T-helper 22 cell (primary cell): Measurements from ENCODE around the gene DIO3.

Source experiments
- DNase-seq: peaks from one replicate; pipeline ENCODE4 v3.0.0-alpha.2; 2020; ENCODE audit warnings: low read depth

Gene DIO3

GRCh38 chr14:101584055-101584859 lies 23.0 kb downstream of the DIO3 start:
- no peak for DNase-seq

- no peak for DNase-seq
Observed at GRCh38 chr14:101585211-101585610, 23.9 kb downstream of the DIO3 start.

- DNase-seq: no peak
Observed at GRCh38 chr14:101586531-101587430, 25.5 kb downstream of the DIO3 start.

DNA sequence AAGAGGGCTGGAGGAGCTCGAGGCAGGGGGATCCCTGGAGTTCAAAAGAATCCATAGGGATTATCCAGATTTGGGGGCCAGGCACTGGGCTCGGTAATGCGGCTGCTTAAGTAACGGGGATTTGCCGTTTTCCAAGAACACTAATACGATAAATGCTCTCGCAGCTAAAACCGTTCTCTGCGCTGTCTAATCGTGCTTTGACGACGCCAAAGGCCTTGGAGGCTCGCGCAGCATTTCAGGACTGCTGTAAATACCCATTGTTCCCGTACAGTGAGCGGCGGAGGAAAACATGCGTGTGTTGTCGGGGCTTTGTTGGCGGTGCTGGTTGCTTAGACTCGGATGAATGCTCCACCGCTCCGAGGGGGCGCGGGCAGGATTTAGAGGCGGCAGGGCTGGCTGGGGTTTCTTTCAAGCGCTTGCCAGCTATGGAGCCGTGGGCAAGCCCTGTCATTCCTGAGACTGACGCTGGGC lies 26.2 kb downstream of the DIO3 start:
- DNase-seq: no peak

- DNase-seq: no peak
Observed at GRCh38 chr14:101588286-101588975, 27.1 kb downstream of the DIO3 start.

DNA sequence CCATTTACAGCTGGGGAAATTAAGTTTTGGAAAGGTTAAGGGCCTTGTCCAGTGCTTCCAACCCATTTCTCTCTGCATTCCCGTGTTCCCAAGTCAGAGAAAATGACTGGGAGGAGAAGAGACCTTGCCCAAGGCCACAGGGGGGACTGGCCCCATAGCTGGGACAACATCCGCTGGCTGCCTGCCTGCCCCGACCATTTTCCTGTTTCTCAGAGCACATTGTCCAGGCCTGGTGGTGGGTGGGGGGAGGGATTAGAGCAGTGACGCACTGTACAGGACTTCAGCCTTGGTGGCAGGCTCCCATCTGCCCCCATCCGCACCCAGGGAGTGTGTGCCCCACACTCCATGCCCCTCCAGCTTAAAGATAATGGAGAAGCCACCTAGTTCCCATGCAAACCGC lies 27.7 kb downstream of the DIO3 start:
- no peak for DNase-seq

DNA sequence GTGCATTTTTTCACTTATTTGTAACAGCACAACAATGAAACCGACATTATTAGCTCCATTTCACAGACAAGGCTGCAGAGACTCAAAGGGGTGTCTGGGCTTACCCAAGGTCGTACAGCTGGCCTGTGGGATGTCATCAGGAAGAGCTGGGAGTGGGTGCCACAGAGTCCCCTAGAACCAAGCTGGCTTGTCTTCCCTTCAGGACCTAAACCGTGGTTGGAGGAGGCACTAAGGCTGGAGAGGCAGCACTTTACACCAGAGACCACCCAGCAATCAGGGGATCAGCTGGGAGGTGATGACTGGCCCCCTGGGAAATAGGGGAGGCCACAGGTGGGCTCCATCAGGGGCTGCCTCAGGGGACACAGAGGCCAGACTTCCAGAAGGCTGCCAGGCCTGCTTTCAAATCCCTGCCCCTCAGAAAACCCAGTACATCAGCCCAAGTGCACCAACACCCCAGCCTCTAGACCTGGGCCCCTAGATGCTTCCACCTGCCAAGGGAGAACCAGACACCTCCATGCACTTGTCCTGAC lies 28.3 kb downstream of the DIO3 start:
- DNase-seq: no peak

DNA sequence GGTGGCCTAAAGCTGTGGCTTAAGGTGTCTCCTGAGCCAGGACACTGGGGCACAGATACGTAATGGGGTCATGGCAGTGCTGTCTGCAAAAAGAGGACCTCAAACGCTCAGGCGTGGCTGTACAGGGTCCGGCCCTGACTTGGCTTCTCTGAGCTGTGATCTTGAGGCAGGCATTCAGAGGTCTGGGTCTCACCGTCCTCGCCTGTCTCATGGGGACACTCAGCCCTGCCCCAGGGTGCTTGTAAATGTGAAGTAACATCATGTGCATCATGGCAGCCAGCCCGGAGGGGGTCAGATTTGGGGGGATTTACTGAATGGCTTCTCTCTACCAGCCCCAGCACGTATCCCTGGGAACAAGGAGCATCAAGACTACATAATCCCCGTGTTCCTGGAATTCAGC lies 28.8 kb downstream of the DIO3 start:
- DNase-seq: no peak

DNA sequence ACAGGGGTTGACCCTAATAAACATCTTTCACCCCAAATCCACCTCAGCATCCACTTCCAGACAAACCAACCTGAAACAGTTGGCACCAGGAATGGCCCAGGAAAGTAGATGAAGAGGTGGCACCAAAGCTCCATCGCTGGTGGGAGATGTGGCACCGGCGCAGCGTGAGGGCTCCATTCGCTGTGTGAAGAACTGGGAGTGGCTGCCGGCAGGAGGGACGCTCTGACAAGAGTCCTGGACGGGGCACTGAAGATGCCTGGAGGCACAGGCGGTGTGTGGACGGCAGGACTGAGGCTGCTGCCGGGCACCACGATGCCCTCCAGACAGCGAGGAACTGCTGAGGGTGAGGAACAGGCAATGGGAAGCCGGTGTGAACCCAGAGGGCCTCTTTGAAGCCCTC lies 29.3 kb downstream of the DIO3 start:
- DNase-seq: no peak

GRCh38 chr14:101591121-101591520 lies 29.8 kb downstream of the DIO3 start:
- DNase-seq: no peak

DNA sequence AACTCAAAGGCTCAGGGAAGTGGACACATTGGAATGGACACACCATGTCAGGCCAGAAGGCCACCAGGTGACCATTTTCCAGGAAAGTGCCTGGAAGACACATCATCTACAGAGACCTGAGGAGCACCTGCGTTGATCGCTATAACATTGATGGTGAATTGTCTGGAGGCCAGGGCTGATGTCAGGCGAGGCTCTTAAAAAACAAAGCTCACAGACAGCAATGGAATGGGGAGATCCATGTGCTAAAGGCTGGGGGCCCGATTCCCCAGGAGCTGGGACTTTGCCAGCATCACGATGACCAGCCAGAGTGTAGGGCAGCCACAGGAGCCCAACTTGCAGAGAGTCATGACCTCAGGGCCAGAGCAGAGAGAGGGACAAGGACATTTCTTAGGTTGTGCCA lies 30.3 kb downstream of the DIO3 start:
- no peak for DNase-seq

DNA sequence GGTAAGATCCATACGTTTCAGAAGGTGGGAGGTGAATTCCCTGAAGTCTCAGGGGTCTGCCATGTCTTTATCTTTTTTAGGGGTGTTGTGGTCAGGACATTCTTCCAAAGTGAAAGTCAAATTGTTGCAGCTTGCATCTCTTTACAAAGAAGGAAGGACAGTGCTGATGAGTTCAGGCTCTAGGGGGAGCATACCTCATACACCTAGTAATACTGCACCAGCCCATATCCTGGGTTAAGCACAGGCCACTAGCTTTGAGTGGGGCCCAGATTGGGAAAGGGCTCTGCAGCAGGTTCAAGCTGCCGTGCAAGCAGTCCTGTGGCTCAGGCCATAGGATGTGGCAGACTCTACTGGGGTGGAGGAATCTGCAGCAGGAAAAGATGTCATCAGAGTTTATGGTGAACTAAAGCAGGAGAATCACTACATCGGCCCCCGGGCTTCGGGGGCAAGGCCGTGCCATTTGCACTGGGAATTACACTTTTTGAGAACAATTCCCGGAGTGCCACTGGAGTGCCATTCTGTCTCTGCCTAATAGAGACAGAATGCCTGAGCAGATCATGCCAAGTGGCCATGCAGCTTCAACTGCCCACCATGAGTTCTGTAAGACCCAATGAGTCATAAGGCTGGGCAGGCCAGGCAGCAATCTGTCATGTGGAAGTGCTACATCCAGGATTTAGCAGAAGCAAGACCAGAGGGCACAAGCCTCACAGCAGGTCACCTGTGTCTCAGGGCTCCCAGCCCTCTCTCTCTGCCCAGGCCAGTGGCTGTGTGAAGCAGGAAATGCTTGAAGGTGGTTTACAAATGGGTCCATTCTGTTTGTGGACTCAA lies 32.3 kb downstream of the DIO3 start:
- no peak for DNase-seq

DNA sequence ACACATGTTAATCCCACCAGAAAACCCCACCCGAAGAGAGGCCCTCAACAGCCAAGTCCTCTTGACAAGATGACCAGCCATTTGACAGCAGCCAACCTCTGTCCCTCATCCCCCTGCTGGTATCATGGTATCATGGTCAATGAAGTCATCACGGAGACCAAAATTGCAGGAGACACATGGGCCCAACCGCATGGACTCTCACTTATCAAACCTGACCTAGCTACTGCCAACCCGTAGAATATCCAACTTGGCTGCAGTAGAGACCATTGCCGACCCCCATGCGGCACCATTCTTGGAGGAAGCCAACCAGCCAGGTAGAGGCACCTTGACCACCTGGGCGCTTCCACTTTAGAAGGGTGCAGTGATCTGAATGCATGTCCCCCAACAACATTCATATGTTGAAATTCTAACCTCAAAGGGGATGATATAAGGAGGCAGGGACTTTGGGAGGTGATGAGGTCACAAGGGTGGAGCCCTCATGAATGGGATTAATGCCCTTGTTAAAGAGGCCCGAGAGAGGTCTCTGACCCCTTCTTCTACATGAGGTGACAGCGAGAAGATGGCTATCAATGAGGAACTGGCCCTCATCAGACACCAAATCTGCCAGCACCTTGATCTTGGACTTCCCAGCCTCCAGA lies 33.3 kb downstream of the DIO3 start:
- no peak for DNase-seq

DNA sequence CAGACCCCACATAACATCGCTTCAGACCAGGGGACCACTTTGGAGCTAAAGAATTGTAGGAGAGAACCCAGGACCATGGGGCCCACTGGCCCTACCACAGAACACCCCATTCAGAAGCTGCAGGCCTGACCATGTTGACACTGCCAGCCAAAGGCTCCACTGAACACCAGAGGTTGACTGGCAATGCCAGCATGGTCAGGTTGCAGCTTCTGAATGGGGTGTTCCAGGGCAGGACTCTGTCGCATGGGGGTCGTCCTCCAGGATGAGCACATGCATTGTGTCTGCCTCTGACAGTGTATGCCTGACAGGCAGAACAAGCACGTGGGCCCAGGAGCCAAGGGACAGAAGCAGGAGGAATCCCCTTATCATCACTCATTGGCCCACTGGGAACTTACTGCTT lies 34.1 kb downstream of the DIO3 start:
- no peak for DNase-seq

DNA sequence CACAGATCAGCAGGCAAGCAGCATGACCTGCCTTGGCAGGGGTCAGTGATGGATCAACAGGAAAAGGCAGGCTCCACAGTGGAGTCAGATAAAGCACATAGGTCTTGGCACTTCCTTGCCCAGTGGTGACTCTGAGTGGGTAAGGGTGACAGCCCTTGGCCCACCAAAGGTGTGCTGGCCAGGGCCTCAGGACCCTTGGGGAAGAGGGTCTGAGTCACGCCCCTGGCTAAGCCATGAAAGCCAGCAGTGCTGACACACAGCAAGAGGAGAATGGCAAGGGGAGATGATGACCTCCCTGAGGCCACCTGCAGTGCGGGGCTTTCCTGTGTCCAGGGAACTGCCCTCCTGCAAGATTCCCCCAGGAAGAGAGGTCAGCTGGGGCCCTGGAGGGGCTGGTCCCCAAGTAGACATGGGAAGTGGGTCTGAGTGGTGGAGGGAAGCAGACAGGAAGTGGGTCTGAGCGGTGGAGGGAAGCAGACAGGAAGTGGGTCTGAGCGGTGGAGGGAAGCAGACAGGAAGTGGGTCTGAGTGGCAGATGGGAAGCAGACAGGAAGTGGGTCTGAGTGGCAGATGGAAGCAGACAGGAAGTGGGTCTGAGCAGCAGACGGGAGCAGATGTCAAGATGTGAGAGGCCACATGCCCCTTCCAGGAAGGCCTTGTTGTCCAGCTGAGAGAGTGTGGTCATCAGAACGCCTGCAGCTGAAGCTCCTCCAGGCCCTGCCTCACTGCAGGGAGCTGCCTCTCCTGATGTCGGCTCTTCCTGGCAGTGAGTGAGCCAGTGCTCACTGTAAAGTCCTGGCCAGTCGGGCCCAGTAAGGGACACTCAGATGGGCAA lies 34.8 kb downstream of the DIO3 start:
- DNase-seq: no peak

- no peak for DNase-seq
Observed at GRCh38 chr14:101596742-101597141, 35.4 kb downstream of the DIO3 start.

- DNase-seq: no peak
Observed at GRCh38 chr14:101598159-101598558, 36.9 kb downstream of the DIO3 start.

DNA sequence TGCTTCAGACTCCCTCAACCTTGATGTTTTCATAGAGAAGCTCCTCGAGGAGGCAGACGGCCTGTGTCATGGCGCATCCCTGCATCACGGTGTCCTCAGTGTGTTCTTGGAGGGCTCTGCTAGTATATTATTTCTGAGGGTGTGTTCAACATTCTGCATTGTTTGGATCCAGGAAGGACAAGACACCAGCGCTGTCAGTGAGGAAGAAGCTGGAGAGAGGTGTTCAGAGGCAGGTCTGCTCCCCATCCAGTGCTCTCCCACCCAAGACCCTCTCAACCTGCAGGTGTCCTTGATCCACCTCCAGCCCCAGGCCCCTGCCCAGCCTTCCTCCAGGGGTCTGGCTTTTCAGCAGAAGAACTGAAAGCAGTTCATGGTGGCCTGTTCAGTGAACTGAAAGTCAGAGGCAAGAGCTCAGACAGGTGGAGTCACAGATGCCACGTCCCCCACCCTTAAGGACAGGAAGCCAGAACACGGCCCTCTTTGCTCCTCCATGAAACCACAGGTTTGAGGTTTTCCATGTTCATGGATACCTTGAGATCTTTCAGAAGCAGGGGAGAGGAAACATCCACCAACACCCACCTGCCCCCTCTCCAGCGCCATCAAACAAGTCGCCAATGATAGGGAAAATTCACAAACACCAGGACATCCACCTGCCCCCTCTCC lies 37.4 kb downstream of the DIO3 start:
- DNase-seq: no peak

- DNase-seq: no peak
Observed at GRCh38 chr14:101599234-101599885, 38.1 kb downstream of the DIO3 start.
